Measurements from ENCODE around the gene PRRG4. TPM values are rescaled to one million over a fixed set of nuclear protein-coding genes. Genes with fewer than 3 reads are reported as not detected.

PRRG4 gene
- total RNA-seq, 1 donor from 2014 or later = 0.33 TPM

DNA sequence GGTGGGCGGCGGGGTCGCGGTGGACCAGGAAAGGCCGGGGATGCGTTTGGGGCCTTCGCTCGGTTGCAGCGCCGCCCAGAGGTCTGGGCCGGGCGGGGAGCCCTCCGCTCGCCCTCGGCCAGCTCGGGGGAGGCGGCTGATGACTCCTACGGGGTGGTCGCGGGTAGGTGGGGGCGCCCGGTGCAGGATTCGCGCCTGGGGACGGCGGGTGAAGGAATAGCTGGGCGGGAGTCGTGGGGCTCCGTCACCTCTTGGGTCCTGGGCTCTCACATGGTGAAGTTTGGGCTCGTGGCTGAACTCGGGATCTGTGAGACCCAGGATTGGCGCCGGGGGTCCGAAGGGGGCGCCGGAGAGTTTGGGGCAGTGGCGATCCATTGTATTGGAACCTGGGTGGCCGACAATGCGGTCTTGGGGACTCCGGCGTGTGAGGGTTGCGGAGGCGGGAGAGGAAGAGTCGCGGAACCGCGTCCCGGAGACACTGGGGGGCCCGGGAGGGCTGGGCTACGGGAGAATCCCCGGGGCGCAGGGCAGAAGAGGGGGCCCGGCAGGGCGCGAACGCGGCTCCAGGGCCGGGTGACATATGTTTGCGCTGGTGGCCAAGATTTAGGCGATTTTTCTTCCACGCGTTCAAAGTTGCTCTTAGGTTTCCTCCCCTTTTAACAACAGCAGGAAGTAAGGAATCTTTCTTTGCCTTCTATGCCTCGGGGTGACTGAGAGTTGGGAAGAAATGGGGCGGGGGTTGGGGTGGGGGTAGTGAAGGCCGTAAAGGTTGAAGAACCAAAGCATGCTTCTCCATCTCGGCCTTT lies 63.8 kb downstream of the PRRG4 start:
- intact Hi-C loops (cut with micrococcal nuclease) = loop anchor here (10.0 kb wide), 1 partner anchor 309 kb away; the partner anchor contains the start of gene EIF3M
- H3K9me3 ChIP-seq (replicated peaks) = no peaks in the 10 kb centered on the region
- no peaks in the 10 kb centered on the region for H3K27me3 ChIP-seq (ENCODE audit: low read depth)
- TF ChIP-seq, protein P1, sequence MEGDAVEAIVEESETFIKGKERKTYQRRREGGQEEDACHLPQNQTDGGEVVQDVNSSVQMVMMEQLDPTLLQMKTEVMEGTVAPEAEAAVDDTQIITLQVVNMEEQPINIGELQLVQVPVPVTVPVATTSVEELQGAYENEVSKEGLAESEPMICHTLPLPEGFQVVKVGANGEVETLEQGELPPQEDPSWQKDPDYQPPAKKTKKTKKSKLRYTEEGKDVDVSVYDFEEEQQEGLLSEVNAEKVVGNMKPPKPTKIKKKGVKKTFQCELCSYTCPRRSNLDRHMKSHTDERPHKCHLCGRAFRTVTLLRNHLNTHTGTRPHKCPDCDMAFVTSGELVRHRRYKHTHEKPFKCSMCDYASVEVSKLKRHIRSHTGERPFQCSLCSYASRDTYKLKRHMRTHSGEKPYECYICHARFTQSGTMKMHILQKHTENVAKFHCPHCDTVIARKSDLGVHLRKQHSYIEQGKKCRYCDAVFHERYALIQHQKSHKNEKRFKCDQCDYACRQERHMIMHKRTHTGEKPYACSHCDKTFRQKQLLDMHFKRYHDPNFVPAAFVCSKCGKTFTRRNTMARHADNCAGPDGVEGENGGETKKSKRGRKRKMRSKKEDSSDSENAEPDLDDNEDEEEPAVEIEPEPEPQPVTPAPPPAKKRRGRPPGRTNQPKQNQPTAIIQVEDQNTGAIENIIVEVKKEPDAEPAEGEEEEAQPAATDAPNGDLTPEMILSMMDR (IDR thresholded peaks at IDR 0.05; ENCODE audit: borderline replicate concordance) = peak; percentile 53
- H3K36me3 ChIP-seq = no peaks in the 10 kb centered on the region
- peak overlapping the region; percentile 97 for H3K27ac ChIP-seq (replicated peaks)
- peak; percentile 36 for DNase-seq
- peak overlapping the region; percentile 96 for H3K4me3 ChIP-seq
- peaks cover 41% of the 10 kb centered on the region for H3K4me1 ChIP-seq

DNA sequence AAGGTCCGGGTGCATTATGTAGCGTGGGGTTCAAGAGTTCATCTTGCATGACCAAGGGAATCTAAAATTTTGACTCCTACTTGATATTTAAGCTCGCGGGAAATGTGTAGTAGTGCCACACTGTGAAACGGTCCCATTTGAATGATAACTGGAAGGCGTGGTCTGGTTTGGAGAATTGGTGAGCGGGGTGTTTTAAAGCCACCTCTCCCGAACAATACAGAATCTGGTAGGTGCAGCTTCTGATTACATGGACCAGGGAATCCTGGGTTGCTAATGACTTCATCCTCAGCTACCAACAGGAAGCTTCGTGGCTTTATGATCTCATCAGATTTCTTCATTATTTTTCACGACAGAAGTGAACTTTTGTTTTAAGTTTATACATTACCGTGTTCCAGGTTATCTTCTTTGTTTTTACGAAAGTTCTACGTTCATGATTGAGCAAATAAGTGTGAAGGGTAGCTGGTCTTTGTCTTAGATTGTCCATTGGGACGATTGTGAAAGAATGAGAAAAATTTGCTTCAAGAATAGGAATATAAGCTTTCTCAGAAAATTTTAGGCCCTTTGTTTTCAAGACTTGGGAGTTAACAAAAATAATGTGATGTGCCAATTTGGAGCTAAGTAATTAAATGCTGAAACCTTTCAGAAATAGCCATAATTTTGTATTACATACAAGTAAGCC lies 64.6 kb downstream of the PRRG4 start:
- no peaks in the 10 kb centered on the region for H3K9me3 ChIP-seq (replicated peaks)
- no peaks in the 10 kb centered on the region for H3K36me3 ChIP-seq
- H3K27ac ChIP-seq (replicated peaks) = peak overlapping the region; percentile 97
- intact Hi-C loops (cut with micrococcal nuclease) = loop anchor here (10.0 kb wide), 1 partner anchor 309 kb away; the partner anchor contains the start of gene EIF3M
- no peak for DNase-seq
- H3K4me1 ChIP-seq = peaks cover 41% of the 10 kb centered on the region
- peak overlapping the region; percentile 96 for H3K4me3 ChIP-seq
- H3K27me3 ChIP-seq (ENCODE audit: low read depth) = no peaks in the 10 kb centered on the region
- TF ChIP-seq, protein P1 (IDR thresholded peaks at IDR 0.05; ENCODE audit: borderline replicate concordance) = no peak

DNA sequence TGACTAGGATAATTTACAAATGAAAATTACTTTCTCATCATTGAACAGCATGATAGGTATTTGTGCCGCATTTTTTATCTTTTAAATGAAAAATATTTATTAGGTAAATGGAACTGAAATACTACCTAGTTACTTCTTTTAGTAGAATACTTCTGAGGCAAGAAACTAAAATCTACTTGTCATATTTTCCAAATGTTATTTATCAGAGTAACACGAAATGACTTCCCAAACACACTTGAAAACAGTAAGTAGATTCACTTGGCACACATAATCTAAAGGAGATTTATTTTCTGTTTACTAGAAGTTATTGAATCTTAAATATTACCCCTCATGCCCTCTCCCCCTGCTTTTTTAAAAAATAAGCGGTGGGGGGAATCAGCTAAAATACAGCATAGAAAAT lies 65.2 kb downstream of the PRRG4 start:
- TF ChIP-seq, protein P1 (IDR thresholded peaks at IDR 0.05; ENCODE audit: borderline replicate concordance) = no peak
- H3K4me1 ChIP-seq = peaks cover 41% of the 10 kb centered on the region
- no peaks in the 10 kb centered on the region for H3K27me3 ChIP-seq (ENCODE audit: low read depth)
- intact Hi-C loops (cut with micrococcal nuclease) = loop anchor here (10.0 kb wide), 1 partner anchor 310 kb away; the partner anchor contains the start of gene EIF3M
- peak overlapping the region; percentile 96 for H3K4me3 ChIP-seq
- no peak overlapping the region for H3K27ac ChIP-seq (replicated peaks)
- DNase-seq = no peak
- H3K9me3 ChIP-seq (replicated peaks) = no peaks in the 10 kb centered on the region
- no peaks in the 10 kb centered on the region for H3K36me3 ChIP-seq

DNA sequence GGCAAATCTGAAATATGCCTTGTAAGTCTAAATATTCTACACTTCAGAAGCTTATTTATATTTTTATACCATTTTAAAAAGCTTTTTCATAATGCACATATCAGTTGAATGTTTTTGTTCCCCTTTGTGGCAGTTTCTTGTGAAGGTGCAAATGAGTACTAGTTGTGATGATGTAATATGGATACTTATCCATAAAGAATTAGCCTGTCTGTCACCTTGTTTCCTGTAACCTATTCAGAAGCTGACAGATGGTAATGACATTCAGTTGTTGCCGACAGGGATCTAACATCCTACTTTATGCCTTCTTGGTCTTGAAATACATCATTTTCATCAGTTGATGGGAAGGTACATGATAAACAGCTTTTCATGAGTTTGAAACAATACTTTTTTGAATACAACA lies 65.7 kb downstream of the PRRG4 start:
- no peaks in the 10 kb centered on the region for H3K27me3 ChIP-seq (ENCODE audit: low read depth)
- H3K27ac ChIP-seq (replicated peaks) = no peak overlapping the region
- H3K4me3 ChIP-seq = no peak overlapping the region
- no peaks in the 10 kb centered on the region for H3K36me3 ChIP-seq
- intact Hi-C loops (cut with micrococcal nuclease) = loop anchor here (10.0 kb wide), 1 partner anchor 311 kb away; the partner anchor contains the start of gene EIF3M
- DNase-seq = no peak
- no peaks in the 10 kb centered on the region for H3K9me3 ChIP-seq (replicated peaks)
- peaks cover 41% of the 10 kb centered on the region for H3K4me1 ChIP-seq
- TF ChIP-seq, protein P1 (IDR thresholded peaks at IDR 0.05; ENCODE audit: borderline replicate concordance) = no peak

DNA sequence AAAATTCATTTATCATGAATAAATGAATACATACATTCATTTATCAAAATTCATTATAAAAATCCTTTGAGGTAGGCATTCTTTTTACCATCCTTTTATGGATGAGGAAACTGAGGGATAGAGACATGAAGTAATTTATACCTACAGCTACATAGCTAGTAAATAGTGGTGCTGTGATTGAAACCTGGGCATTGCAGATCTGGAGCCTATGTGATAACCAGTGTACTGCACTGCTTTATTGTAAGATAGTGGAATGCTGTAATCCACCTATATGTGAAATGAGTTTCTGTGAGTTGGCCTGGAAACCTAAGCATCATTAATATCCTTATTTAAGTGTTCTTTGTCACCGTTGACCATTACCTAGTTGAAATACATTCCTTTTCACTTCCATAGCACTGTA lies 67.4 kb downstream of the PRRG4 start:
- TF ChIP-seq, protein P1 (IDR thresholded peaks at IDR 0.05; ENCODE audit: borderline replicate concordance) = no peak
- H3K4me3 ChIP-seq = no peak overlapping the region
- H3K27ac ChIP-seq (replicated peaks) = no peak overlapping the region
- intact Hi-C loops (cut with micrococcal nuclease) = loop anchor here (10.0 kb wide), 1 partner anchor 312 kb away; the partner anchor contains the start of gene EIF3M
- H3K4me1 ChIP-seq = peaks cover 33% of the 10 kb centered on the region
- no peaks in the 10 kb centered on the region for H3K9me3 ChIP-seq (replicated peaks)
- no peaks in the 10 kb centered on the region for H3K36me3 ChIP-seq
- no peak for DNase-seq
- no peaks in the 10 kb centered on the region for H3K27me3 ChIP-seq (ENCODE audit: low read depth)
